ENCODE data around the gene SERPINA4. TPM values are rescaled to one million over a fixed set of nuclear protein-coding genes. Genes with fewer than 3 reads are reported as not detected.

Gene SERPINA4
- total and polyA plus RNA-seq, 2 donors = not detected

- Histone ChIP-seq H3K4me1 (ENCODE audit: insufficient read depth) (no peaks in the 10 kb centered on the region), H3K4me3 (ENCODE audit: low read depth, low read length) (no peak overlapping the region), H3K27ac (ENCODE audit: low read depth) (no peak overlapping the region), H3K36me3 (ENCODE audit: insufficient read depth) (no peaks in the 10 kb centered on the region)
- DNase-seq (ENCODE audit: extremely low spot score) = no peak
- WGBS = 93% methylated on average over 7 of the region's 7 CpGs
Measured at GRCh38 chr14:94614802-94615201, 53.6 kb downstream of the SERPINA4 start.

DNA sequence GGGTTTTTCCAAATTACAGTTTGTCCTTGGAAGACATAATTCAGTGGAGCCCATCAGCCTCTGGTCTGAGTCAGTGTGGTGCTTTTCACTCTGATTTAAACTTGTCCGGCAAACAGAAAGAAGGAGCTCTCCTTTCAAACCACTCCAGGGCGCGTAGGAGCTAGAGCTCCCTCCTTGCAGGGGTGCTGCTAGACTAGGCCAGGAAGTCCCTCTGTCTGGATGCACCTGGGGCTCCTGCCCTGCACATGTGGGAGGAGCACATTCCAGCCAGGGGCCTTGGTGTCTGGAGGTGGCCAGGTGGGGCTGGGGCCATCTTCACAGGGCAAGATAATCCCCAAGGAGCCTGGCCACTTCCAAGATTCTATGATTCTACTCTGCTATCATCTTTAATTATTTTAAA lies 54.0 kb downstream of the SERPINA4 start:
- H3K4me1 ChIP-seq (ENCODE audit: insufficient read depth) = no peaks in the 10 kb centered on the region
- no peak for DNase-seq (ENCODE audit: extremely low spot score)
- no peak overlapping the region for H3K4me3 ChIP-seq (ENCODE audit: low read depth, low read length)
- WGBS = 62% methylated on average over 3 of the region's 3 CpGs
- H3K27ac ChIP-seq (ENCODE audit: low read depth) = no peak overlapping the region
- no peaks in the 10 kb centered on the region for H3K36me3 ChIP-seq (ENCODE audit: insufficient read depth)

DNA sequence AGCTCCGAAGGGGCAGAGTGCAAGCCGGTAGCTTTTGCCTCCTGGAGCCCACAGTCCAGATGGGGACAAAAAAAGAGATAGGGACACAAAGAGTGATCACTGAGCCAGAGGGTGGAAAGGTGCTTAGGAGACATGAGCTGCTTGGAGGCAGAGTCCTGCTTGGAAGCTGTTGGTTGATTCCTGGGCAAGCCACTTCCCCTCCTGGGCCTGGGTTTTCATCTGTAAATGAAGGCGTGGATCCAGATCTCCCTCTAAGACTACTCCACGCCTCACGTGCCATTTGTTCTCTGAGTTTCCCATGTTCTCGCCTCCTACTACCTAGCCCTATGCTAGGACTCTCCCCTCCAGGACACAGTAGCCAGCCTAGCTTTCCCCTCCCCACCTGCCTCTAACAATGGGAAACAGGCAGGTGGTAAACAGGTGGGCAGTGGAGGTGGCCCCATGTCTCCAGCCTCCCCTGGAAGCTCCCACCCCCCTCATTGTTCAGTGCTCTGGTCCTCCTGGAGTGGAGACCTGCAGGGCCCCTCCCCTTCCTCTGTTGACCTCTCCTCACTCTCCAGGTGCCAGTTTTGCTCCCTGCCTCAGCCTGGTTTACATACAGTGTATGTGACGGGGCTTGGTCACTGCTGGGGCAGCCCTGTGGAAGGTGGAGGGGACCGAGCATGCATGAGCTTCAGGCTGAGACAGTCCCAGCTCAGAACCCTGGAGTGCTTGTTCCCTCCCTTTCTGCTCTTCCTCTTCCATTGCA lies 54.8 kb downstream of the SERPINA4 start:
- Histone ChIP-seq H3K36me3 (ENCODE audit: insufficient read depth) (no peaks in the 10 kb centered on the region), H3K4me3 (ENCODE audit: low read depth, low read length) (no peak overlapping the region), H3K4me1 (ENCODE audit: insufficient read depth) (no peaks in the 10 kb centered on the region), H3K27ac (ENCODE audit: low read depth) (no peak overlapping the region)
- 86% methylated on average over 8 of the region's 8 CpGs for WGBS
- no peak for DNase-seq (ENCODE audit: extremely low spot score)

GRCh38 chr14:94617366-94617941 lies 56.2 kb downstream of the SERPINA4 start:
- 89% methylated on average over 5 of the region's 5 CpGs for WGBS
- no peak overlapping the region for H3K27ac ChIP-seq (ENCODE audit: low read depth)

DNA sequence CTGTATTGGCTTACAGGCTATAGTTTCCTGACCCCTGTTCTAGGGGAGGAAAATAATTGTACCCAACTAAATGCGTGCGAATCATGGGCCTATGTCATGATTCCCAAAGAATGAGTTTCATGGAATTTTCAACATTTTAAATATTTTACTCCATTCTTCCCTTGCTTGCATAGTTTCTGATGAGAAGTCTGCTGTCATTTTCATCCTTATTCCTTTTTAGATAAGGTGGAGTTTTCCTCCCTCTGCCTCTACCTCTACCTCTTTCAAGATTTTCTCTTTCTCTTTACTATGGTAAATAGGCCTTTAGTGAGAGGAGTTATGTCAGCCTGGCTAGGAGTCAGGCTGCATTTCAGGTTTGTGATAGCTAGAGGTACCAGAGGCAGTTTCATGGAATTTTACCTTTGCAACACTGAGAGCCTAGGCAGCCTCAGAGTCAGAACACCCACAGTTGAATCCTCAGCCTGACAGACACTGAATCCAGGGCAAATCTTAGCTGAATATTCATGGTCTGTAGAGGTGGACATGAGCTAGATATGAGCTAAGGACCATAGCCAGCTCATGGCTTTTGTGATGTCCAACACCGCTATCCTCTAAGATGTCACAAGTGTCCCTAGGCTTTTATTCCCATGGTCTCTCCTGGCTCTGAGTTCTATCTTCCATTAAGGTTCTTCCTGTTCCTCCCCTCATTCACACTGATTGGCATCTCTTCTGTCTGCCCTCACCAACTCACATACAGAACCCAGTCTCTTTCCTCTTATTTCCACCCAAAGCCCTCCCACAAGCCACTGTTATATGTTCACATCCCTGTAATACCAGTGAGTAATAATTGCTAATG lies 57.0 kb downstream of the SERPINA4 start:
- 97% methylated on average over 3 of the region's 3 CpGs for WGBS

More at GRCh38 chr14:94617366-94617941, 56.2 kb downstream of the SERPINA4 start:
- H3K4me1 ChIP-seq (ENCODE audit: insufficient read depth) = no peaks in the 10 kb centered on the region
- DNase-seq (ENCODE audit: extremely low spot score) = no peak
- H3K36me3 ChIP-seq (ENCODE audit: insufficient read depth) = no peaks in the 10 kb centered on the region
- H3K4me3 ChIP-seq (ENCODE audit: low read depth, low read length) = no peak overlapping the region

DNA sequence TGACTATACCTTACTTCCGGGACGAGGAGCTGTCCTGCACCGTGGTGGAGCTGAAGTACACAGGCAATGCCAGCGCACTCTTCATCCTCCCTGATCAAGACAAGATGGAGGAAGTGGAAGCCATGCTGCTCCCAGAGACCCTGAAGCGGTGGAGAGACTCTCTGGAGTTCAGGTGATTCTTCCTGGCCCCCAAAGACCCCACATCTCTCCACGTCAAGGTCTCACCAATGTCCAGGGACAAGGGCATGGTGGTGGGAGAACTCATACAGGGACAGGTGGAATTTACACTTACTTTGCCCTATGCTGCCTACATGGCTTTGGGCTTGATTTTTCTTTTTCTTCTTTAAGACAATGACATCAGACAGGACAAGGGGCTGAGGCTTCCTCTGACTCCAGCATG lies 58.1 kb downstream of the SERPINA4 start:
- WGBS = 83% methylated on average over 6 of the region's 6 CpGs
- no peak for DNase-seq (ENCODE audit: extremely low spot score)
- Histone ChIP-seq H3K4me3 (ENCODE audit: low read depth, low read length) (no peak overlapping the region), H3K36me3 (ENCODE audit: insufficient read depth) (no peaks in the 10 kb centered on the region), H3K27ac (ENCODE audit: low read depth) (no peak overlapping the region), H3K4me1 (ENCODE audit: insufficient read depth) (no peaks in the 10 kb centered on the region)

More for the DNA sequence above, 57.0 kb downstream of the SERPINA4 start:
- Histone ChIP-seq H3K27ac (ENCODE audit: low read depth) (no peak overlapping the region), H3K4me1 (ENCODE audit: insufficient read depth) (no peaks in the 10 kb centered on the region), H3K4me3 (ENCODE audit: low read depth, low read length) (no peak overlapping the region), H3K36me3 (ENCODE audit: insufficient read depth) (no peaks in the 10 kb centered on the region)
- no peak for DNase-seq (ENCODE audit: extremely low spot score)

Other genes with a start within 250 kb of the SERPINA4 start
- gene SERPINA6, start 238.1 kb upstream of the SERPINA4 start, total RNA-seq = not detected
- gene SERPINA6, start 238.1 kb upstream of the SERPINA4 start, polyA plus RNA-seq = 0.14 TPM
- gene SERPINA2, start 194.7 kb upstream of the SERPINA4 start, total RNA-seq = not detected
- gene SERPINA2, start 194.7 kb upstream of the SERPINA4 start, polyA plus RNA-seq = not detected
- 1.9 TPM for gene SERPINA1, start 172.8 kb upstream of the SERPINA4 start, total RNA-seq
- gene SERPINA1, start 172.8 kb upstream of the SERPINA4 start, polyA plus RNA-seq = 51.8 TPM
- not detected for gene SERPINA11, start 108.6 kb upstream of the SERPINA4 start, total RNA-seq
- 0.05 TPM for gene SERPINA11, start 108.6 kb upstream of the SERPINA4 start, polyA plus RNA-seq
- not detected for gene SERPINA9, start 85.2 kb upstream of the SERPINA4 start, total RNA-seq
- not detected for gene SERPINA9, start 85.2 kb upstream of the SERPINA4 start, polyA plus RNA-seq
- not detected for gene SERPINA12, start 52.0 kb upstream of the SERPINA4 start, total RNA-seq
- gene SERPINA12, start 52.0 kb upstream of the SERPINA4 start, polyA plus RNA-seq = not detected
- 0.63 TPM for gene SERPINA5, start 20.0 kb downstream of the SERPINA4 start, total RNA-seq
- 5.1 TPM for gene SERPINA5, start 20.0 kb downstream of the SERPINA4 start, polyA plus RNA-seq
- 3.5 TPM for gene SERPINA3, start 50.9 kb downstream of the SERPINA4 start, total RNA-seq
- 842 TPM for gene SERPINA3, start 50.9 kb downstream of the SERPINA4 start, polyA plus RNA-seq
- gene GSC, start 208.7 kb downstream of the SERPINA4 start, total RNA-seq = 0.79 TPM
- 0.35 TPM for gene GSC, start 208.7 kb downstream of the SERPINA4 start, polyA plus RNA-seq

Data from urinary bladder (tissue), 4 donors.